Measurements from ENCODE around the gene CHD2. TPM values are rescaled to one million over a fixed set of nuclear protein-coding genes. Genes with fewer than 3 reads are reported as not detected.
"Not testable (repeated sequence)": the region's sequence is repeated elsewhere in the genome, so short reads cannot be mapped to it uniquely, and the experiment has no call there.

The CHD2 gene
- total RNA-seq, 1 donor from 2014 or later, result 155 TPM

DNA sequence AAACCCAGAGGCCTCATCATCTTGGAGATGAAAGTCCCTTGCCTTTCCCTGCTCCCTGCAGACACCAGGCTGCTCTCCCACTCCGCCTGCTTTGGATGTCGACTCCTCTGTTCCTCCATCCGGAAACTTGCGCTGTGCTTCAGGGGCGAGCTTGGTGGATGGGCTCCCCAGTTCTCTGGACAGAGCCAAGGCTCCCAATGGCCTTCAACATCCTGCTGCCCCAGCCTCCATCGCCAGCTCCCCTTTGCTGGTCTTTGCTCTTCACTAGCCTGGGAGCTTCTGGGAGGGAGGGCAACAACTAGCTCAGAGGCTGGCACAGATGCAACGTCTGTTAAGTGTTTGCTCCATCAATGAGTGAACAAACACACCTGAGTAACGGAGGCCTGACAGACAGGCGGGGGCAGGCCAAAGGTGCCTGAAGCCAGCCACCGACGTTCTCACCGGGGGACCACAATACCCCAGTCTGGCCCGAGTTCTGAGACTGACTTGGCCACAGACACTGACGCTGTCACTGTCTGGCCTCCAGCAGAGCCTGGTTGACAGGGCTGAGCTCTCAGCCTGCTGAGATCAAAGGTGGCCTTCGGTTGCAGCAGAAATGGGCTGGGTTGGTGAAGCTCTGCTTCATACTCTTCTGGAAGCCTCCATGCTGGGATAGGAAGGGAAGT lies 149.9 kb downstream of the CHD2 start:
- DNase-seq, result no peak

- no peak for DNase-seq
These were observed 150.5 kb downstream of the CHD2 start for GRCh38 chr15:93050648-93051047.

GRCh38 chr15:93051236-93052089 lies 151.3 kb downstream of the CHD2 start:
- no peak for DNase-seq

GRCh38 chr15:93052090-93052879 lies 152.2 kb downstream of the CHD2 start:
- no peak for DNase-seq

- no peak for DNase-seq
These were observed 155.1 kb downstream of the CHD2 start for GRCh38 chr15:93055211-93055610.

- DNase-seq, result no peak
These were observed 156.7 kb downstream of the CHD2 start for GRCh38 chr15:93056836-93057235.

- no peak for DNase-seq
These were observed 157.5 kb downstream of the CHD2 start for GRCh38 chr15:93057618-93058017.

DNA sequence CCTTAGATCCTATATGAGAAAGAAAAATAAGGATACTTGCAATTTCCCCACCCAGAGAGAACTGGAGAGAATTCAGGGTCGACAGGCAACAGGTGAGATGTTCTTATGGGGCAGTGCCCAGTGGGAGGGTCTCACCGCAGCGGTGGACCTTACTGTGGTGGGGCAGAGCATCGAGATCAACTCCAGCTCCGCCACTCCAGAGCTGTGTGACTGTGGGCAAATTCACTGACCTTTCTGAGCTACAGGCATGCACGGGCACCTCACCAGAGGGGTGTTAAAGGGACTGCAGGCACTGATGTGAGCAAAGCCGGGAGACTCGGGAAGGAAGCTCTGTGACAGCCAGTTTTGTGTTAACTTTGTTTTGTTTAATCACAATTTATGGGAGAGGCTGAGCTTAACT lies 158.0 kb downstream of the CHD2 start:
- no peak for DNase-seq

GRCh38 chr15:93058904-93059427 lies 158.8 kb downstream of the CHD2 start:
- DNase-seq, result no peak

- DNase-seq, result no peak
These were observed 159.3 kb downstream of the CHD2 start for GRCh38 chr15:93059442-93059841.

GRCh38 chr15:93060336-93061248 lies 160.5 kb downstream of the CHD2 start:
- no peak for DNase-seq

DNA sequence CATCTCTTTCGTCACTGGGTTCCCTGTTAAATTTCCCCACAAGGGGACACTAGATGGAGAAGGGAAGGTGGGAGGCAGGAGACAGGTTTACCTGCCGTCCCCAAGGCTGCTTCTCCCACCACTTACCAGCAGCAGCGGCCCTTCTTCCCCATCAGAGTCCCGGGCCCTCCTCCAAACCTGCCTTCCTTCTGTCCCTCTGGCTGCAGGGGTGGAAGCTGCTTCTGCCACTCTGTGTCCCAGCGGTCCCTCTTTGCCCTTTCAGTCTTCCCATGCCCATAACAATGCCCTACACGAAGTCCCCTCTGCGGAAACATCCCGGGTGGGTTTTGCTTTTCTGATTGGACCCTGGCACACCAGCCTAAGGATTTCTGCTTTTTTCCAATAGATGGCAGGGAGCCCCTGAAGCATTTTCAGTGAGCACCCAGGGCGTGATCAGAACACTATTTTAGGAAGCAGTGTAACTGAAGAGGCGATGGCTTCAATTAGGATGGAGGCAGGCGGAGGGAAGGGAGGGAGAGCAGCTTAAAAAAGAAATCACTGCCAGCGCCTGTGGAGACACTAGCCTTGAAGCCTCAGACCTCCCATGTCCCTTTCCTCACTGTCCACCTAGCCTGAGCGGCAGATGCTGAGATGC lies 162.6 kb downstream of the CHD2 start:
- DNase-seq, result not testable (repeated sequence)

GRCh38 chr15:93063262-93063671 lies 163.1 kb downstream of the CHD2 start:
- DNase-seq, result no peak

- no peak for DNase-seq
These were observed 163.9 kb downstream of the CHD2 start for GRCh38 chr15:93063796-93064690.

- no peak for DNase-seq
These were observed 165.5 kb downstream of the CHD2 start for GRCh38 chr15:93065641-93066045.

- DNase-seq, result no peak
These were observed 166.1 kb downstream of the CHD2 start for GRCh38 chr15:93066224-93066681.

- DNase-seq, result no peak
These were observed 166.9 kb downstream of the CHD2 start for GRCh38 chr15:93066834-93067648.

GRCh38 chr15:93067649-93068085 lies 167.5 kb downstream of the CHD2 start:
- no peak for DNase-seq
